ENCODE measurements around the gene OR5C1.
"Not testable (repeated sequence)": the region's sequence is repeated elsewhere in the genome, so short reads cannot be mapped to it uniquely, and the experiment has no call there.

Gene OR5C1

DNA sequence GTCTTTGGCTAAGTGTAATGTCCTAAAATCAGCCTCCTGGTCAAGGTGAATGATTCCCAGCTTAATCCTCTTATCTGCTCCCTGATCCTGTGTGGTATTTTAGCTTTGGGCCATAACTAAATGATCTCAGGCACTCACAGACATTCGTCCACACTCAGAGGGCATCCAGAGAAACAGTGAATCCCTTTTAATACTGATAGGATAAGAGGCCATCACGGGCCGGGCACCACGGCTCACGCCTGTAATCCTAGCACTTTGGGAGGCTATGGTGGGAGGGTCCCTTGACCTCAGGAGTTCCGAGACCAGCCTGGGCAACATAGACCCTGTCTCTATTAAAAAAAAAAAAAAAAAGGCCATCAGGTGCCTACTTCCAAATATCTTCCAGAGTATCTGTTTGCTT is 33.3 kb downstream of the OR5C1 start:
- H3K4me1 Mint-ChIP-seq (ENCODE audit: low read depth) = peaks cover 58% of the 10 kb centered on the region
- peaks cover 3% of the 10 kb centered on the region for H3K36me3 Mint-ChIP-seq
- H3K4me3 Mint-ChIP-seq = no peak overlapping the region
- H3K27ac Mint-ChIP-seq = peak overlapping the region; percentile 78
- H3K9me3 Mint-ChIP-seq (ENCODE audit: low read depth) = no peaks in the 10 kb centered on the region
- no peaks in the 10 kb centered on the region for H3K27me3 Mint-ChIP-seq

DNA sequence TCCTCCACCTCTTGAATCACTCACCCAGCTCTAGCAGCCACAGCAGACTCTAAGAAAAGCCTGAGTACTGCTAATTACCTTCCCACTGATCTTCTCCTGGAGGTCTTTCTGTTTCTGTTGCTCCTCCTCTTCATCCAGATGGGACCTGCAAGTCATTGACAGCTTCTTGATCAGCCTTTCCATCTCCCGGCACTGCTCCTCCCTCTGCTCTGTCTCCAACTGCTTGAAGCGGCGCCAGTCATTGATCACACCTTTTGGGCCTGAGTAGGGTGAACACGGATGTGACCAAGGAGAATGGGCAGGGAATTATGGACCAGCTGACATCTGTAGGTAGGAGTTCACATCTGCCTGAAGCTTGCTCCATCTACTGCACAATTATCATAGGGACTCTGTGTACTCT is 34.2 kb downstream of the OR5C1 start:
- Mint-ChIP-seq H3K27me3 (no peaks in the 10 kb centered on the region), H3K27ac (peak overlapping the region; percentile 71), H3K4me3 (no peak overlapping the region), H3K4me1 (ENCODE audit: low read depth) (peaks cover 64% of the 10 kb centered on the region), H3K9me3 (ENCODE audit: low read depth) (no peaks in the 10 kb centered on the region), H3K36me3 (peaks cover 3% of the 10 kb centered on the region)

DNA sequence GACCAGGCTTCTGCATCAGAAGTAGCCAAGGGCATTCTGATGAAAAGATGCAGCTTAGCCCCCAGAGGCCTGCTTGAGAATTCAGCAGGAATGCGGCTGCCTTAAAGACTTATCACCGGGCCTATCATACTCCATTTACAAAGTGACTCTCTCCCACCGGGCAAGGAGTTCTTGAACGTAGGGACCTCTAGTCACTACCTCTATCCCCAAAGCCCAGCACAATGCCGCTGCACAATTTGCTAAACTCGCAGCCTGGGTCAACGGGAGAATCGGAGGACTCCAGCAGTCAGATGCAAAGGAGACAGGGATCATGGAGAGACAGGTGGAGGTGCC is 39.0 kb downstream of the OR5C1 start:
- Mint-ChIP-seq H3K9me3 (ENCODE audit: low read depth) (no peaks in the 10 kb centered on the region), H3K27me3 (no peaks in the 10 kb centered on the region), H3K27ac (peak overlapping the region; percentile 95), H3K36me3 (peaks cover 3% of the 10 kb centered on the region), H3K4me3 (peak overlapping the region; percentile 99), H3K4me1 (ENCODE audit: low read depth) (peaks cover 43% of the 10 kb centered on the region)

DNA sequence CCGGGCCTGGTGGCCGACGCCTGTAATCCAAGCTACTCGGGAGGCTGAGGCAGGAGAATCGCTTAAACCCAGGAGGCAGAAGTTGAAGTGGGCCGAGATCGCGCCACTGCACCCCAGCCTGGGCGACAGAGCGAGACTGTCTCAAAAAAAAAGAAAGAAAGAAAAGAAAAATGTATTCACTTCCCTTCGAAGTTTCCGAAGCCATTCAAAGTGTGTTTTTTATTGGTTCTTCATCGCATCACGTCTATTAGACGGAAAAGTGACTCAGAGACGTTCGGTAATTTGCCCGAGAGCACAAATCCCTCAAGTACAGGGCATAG is 40.2 kb downstream of the OR5C1 start:
- not testable (repeated sequence) for H3K36me3 Mint-ChIP-seq; H3K9me3 Mint-ChIP-seq (ENCODE audit: low read depth); H3K27me3 Mint-ChIP-seq
- H3K27ac Mint-ChIP-seq = peak overlapping the region; percentile 95
- H3K4me3 Mint-ChIP-seq = peak overlapping the region; percentile 99
- H3K4me1 Mint-ChIP-seq (ENCODE audit: low read depth) = peaks cover 39% of the 10 kb centered on the region

DNA sequence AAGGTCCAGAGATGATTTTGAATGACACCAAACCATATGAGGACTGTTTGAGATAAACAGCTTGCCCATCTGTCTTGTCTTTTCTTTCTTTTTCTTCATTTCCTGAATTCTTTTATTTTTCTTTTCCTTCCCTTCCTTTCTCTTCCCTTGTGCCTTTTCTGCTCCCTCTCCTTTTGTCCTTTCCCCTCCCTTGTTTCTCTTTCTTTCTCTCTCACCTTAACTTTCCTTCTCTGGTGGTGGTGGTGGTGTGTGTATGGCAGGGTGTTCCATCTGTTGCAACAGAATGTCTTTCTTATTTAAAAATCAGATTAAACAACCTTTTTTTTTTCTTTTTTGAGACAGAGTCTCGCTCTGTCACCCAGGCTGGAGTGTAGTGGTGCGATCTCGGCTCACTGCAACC is 43.5 kb downstream of the OR5C1 start:
- Mint-ChIP-seq H3K9me3 (ENCODE audit: low read depth) (no peaks in the 10 kb centered on the region), H3K27me3 (no peaks in the 10 kb centered on the region), H3K36me3 (no peaks in the 10 kb centered on the region), H3K4me1 (ENCODE audit: low read depth) (peaks cover 21% of the 10 kb centered on the region), H3K4me3 (no peak overlapping the region), H3K27ac (no peak overlapping the region)

DNA sequence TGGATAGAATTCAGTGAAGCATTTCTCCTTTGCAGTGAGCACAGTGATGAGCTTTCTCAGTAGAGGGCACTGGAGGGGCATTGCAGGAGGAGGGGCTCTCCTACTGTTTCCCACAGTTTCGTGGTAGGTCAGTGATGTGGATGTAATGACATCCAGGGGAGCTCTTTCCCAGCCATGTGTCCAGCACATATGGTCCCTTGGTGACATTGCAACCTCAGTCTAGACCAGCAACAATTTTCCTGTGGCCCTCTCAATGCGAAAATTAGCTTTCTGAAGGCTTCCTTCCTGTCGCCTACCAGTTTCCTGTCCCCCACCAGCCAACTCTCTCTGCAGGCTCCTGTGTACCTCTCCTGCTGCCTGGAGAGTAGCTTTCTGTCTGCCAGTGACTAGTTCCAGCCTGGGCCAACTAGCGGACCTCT is 46.6 kb downstream of the OR5C1 start:
- H3K27ac Mint-ChIP-seq = peak overlapping the region; percentile 69

DNA sequence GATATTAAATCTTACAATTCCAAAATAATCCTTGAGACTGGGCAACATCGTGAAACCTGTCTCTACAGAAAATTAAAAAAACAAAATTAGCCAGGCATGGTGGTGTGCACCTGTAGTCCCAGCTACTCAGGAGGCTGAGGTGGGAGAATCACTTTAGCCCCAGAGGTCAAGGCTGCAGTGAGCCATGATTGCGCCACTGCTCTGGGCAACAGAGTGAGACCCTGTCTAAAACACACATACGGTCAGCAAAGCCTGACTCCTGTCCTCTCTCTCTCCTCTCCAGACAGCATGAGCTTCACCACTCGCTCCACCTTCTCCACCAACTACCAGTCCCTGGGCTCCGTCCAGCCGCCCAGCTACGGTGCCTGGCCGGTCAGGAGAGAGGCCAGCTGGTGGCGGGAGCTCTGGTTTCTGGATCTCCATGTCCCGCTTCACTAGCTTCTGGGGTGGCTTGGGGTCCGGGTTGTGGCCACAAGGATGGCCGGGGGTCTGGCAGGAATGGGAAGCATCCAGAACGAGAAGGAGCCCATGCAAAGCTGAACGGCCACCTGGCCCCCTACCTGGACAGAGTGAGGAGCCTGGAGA is 48.6 kb downstream of the OR5C1 start:
- peaks cover 13% of the 10 kb centered on the region for H3K4me1 Mint-ChIP-seq (ENCODE audit: low read depth)
- H3K36me3 Mint-ChIP-seq = no peaks in the 10 kb centered on the region
- no peaks in the 10 kb centered on the region for H3K9me3 Mint-ChIP-seq (ENCODE audit: low read depth)
- no peak overlapping the region for H3K27ac Mint-ChIP-seq
- H3K4me3 Mint-ChIP-seq = no peak overlapping the region
- no peaks in the 10 kb centered on the region for H3K27me3 Mint-ChIP-seq

More for the DNA sequence above, 46.6 kb downstream of the OR5C1 start:
- H3K36me3 Mint-ChIP-seq = no peaks in the 10 kb centered on the region
- peaks cover 13% of the 10 kb centered on the region for H3K4me1 Mint-ChIP-seq (ENCODE audit: low read depth)
- H3K9me3 Mint-ChIP-seq (ENCODE audit: low read depth) = no peaks in the 10 kb centered on the region
- no peaks in the 10 kb centered on the region for H3K27me3 Mint-ChIP-seq
- peak overlapping the region; percentile 74 for H3K4me3 Mint-ChIP-seq

DNA sequence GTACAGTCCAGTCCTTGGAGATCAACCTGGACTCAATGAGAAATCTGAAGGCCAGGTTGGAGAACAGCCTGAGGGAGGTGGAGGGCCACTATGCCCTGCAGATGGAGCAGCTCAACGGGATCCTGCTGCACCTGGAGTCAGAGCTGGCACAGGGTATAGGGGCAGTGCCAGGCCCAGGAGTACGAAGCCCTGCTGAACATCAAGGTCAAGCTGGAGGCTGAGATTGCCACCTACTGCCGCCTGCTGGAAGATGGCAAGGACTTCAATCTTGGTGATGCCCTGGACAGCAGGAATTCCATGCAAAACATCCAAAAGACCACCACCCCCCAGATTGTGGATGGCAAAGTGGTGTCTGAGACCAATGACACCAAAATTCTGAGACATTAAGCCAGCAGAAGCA is 49.7 kb downstream of the OR5C1 start:
- H3K9me3 Mint-ChIP-seq (ENCODE audit: low read depth); H3K27me3 Mint-ChIP-seq; H3K27ac Mint-ChIP-seq; H3K36me3 Mint-ChIP-seq; H3K4me3 Mint-ChIP-seq: not testable (repeated sequence)
- peaks cover 13% of the 10 kb centered on the region for H3K4me1 Mint-ChIP-seq (ENCODE audit: low read depth)

All from activated naive CD8-positive, alpha-beta T cell (primary cell).